GM18505 (cell line): ENCODE measurements around the gene IRGM.
"Not testable (repeated sequence)": the region's sequence is repeated elsewhere in the genome, so short reads cannot be mapped to it uniquely, and the experiment has no call there.

Experiments
- ATAC-seq: cut with Tn5 transposase; IDR thresholded peaks from one replicate; pipeline ENCODE4 v1.9.1; 2021; ENCODE audit not compliant: unreplicated experiment
- POLR2A ChIP-seq: IDR thresholded peaks from 4 replicates; pipeline ENCODE4 v1.6.1; 2011; ENCODE audit warnings: borderline replicate concordance; ENCODE audit not compliant: insufficient read depth, insufficient read length; ENCODE audit errors: extremely low read depth

Gene IRGM, protein sequence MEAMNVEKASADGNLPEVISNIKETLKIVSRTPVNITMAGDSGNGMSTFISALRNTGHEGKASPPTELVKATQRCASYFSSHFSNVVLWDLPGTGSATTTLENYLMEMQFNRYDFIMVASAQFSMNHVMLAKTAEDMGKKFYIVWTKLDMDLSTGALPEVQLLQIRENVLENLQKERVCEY

DNA sequence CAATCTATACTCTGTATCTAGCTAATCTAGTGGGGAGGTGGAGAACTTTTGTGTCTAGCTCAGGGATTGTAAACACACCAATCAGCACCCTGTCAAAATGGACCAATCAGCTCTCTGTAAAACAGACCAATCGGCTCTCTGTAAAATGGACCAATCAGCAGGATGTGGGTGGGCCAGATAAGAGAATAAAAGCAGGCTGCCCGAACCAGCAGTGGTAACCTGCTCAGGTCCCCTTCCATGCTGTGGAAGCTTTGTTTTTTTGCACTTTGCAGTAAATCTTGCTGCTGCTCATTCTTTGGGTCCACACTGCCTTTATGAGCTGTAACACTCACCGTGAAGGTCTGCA, at the start of gene IRGM:
TSS of gene IRGM (plus strand) at position 214 of the 346 bp plus-strand sequence. CDS start 1,603 bp downstream, outside the sequence.
- not testable (repeated sequence) for ATAC-seq

DNA sequence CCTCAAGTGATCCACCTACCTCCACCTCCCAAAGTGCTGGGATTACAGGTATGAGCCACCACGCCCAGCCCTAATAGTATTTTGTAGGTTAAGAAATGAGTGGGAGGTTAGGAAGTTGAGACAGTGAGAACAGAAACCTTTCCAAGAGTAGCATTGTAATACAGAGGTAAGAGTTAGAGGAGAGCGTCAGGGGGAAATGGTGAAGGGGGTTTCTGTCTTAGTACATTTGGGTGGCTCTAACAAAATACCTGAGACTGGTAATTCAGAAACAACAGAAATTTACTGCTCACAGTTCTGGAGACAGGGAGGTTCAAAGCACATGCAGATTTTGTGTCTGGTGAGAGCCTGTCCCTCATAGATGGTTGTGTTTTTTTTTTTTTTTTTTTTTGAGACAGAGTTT, 48.9 kb upstream of the IRGM start:
- no peak for TF ChIP-seq POLR2A
- ATAC-seq: no peak

DNA sequence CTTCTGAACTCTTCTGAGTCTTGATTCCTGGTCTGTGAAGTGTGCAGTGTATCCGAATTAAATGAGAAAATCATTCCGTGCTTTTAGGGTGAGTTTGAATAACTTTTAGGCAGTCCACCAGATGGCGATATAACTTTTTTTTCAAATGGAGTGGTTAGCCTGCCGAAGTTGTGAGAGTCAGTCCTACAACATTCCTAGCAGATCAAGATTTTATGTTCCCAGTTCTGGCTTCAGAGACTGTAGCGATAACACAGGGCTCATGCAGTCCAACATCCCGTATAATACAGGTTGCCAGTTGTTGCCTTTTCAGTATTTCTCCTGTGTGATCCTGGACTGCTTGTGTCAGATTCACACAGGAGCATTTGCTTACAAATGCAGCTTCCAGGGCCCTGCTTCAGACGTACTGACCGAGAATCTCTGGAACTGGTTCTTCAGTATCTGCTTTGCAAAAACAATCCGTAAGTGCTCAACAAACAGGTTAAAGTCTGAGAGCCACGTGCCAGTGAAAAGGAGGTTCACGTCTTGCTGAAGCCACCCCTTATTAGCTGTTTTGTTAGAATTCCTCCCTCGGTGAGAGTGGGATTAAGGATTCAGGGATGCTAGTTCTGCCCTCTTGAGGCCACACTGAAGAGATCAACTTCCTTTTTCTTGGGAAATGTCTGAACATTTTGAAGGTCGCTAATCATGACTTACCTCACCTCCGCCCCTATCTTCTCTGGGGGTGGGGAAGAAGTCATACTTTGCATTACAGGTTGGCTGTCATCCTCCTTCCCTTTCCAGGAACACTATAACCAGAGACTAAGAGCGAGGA, 45.0 kb upstream of the IRGM start:
- peak; percentile 71 for ATAC-seq
- no peak for TF ChIP-seq POLR2A

DNA sequence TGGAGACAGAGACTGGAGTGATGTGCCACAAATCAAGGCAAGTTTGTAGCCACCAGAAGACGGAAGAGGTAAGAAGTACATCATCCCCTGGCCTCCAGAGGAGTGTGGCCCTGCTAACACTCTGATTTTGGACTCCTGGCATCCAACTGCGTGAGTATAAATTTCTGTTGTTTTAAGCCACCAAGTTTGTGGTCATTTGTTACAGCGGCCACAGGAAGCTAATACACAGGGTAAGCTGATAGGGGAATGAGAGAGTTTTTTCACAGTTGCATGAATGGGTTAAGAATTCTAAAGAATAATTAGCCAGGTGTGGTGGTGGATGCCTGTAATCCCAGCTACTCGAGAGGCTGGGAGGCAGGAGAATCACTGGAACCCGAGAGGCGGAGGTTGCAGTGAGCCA, 41.9 kb upstream of the IRGM start:
- no peak for ATAC-seq
- no peak for TF ChIP-seq POLR2A

DNA sequence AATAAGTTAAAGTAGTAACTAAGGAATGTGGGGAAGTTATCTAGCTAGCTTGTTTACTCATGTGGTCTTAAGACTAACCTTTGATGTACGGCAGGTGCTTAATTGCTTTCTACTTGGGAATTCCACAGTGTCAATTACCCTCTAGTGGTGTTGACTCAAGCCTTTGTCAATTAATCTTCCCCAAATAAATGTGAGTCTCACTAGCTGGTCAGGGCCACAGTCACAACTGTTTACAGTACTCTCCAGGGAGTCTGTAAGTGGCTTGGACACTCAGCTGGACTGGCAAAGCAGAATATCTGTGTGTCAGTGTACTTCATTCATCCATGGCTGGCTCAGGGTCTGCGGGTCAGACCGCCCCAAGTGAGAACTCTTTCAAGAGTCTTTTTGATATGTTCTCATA, 37.0 kb upstream of the IRGM start:
- no peak for ATAC-seq
- TF ChIP-seq POLR2A: no peak

DNA sequence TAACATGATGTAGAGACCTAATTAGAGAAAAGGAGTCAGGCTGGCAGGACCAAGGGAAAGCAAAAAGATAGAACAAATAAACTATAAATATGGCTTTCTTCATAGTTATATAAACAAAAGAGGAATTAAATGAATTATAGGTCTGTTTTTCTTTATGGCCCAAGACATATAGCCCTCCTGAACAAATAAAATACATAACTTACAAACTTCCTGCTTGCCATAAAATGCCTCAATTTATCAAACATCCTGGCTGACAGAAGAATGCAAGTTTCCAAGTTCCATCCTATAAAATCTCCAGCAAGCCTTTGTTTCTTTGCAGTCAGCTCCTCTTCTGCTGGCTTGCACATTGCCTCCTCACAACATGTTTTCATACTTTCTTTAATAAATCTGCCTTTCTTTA, 31.3 kb upstream of the IRGM start:
- TF ChIP-seq POLR2A: no peak
- no peak for ATAC-seq

DNA sequence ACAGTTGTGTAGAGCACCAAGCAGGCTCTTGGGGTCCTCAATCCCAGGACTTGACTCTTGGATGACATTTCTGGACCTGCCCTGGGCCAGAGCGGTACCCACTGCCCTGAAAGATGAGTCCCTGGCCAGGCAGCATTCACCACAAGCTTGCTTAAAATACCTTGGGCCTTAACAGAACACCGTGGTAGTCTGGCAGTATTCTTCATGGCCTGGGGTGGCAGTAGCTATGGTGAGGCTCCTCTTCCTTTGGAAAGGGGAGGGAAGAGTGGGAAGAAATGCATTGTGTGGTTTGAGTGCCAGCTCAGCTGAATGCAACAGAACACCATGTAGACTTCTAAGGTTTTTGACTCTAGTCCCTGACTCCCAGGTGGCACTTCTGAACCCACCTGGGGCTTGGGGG, 29.4 kb upstream of the IRGM start:
- TF ChIP-seq POLR2A: no peak
- no peak for ATAC-seq

DNA sequence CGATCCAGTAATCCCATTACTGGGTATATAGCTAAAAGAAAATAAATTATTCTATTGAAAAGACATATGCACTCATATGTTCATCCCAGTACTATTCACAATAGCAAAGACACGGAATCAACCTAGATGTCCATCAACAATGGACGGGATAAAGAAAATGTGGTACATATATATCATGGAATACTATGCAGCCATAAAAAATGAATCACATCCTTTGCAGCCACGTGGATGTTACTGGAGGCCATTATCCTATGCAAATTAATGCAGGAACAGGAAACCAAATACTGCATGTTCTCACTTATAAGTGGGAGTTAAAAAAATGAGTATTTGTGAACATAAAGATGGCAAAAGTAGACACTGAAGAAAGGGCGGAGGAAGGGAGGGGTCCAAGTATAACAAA, 16.6 kb upstream of the IRGM start:
- TF ChIP-seq POLR2A: no peak
- ATAC-seq: no peak

DNA sequence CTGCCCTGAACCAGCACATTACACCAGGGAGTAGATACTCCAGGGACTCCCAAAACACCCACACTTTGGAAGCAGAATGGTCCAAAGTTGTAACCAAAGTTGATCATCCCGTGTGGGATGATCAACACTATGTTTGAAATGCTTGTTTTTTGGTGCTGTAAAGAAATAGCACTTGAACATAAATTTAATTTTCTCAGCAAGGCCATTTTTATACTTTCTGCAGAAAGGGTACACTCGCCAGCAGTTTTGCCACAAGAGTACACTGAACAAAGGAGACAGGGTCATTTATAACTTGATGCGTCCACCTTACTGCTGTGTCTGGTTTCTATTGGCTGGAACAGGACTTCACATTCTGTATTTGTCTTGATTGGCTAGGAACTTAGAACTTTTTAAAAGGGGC, 14.5 kb upstream of the IRGM start:
- not testable (repeated sequence) for ATAC-seq

DNA sequence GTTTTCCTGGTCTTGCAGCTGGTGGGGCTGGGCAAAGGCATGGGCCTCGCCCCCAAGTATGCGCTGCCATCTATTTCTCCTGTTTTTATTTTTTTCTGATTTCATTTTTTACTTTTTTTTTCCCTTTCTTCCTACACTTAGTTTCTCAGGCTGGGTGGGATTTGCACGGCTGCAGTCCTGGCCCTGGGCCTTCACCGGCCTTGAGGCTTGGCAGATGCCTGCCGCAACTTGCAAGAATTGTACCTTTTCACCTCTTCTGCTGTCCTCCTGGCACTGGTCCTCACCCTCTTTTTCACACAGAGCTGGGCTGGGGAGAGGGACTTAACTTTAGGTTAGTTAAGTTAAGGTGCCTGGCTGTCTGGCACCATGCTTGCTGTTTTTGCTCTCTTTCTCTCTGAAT, 10.3 kb upstream of the IRGM start:
- no peak for TF ChIP-seq POLR2A
- ATAC-seq: no peak

DNA sequence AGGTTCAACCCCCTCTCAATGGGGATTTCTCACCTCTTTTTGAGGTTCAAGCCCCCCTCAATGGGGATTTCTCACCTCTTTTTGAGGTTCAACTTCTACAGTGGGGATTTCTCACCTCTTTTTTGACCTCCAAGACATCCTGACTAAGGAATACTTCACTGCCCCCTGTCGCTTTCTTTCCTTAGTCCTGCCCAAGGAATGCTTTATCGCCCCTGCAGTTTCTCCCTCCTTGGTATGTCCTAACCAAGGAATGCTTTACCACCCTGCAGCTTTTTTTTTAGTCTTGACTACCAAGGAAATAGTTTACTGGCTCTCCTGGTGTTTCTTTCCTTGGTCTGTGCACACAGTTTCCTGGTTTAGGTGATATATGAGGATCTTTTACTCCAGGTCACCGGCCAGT, 9.6 kb upstream of the IRGM start:
- TF ChIP-seq POLR2A: no peak
- no peak for ATAC-seq

DNA sequence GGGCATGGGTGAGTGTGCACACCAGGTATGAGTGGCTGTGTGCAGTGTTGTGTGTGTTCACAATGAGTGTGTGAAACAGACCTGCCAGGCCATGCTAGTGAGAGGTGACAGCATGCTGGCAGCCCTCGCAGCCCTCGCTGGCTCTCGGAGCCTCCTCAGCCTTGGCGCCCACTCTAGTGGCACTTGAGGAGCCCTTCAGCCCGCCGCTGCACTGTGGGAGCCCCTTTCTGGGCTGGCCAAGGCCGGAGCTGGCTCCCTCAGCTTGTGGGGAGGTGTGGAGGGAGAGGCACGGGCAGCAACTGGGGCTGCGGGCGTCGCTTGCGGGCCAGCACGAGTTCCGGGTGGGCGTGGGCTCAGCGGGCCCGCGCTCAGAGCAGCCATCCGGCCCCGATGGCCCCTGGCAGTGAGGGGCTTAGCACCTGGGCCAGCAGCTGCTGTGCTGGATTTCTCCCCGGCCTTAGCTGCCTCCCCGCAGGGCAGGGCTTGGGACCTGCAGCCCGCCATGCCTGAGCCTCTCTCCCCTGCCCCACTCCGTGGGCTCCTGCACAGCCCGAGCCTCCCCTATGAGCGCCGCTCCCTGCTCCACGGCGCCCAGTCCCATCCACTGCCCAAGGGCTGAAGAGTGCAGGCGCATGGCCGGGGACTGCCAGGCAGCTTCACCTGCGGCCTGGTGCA, 999 bp upstream of the IRGM start:
- not testable (repeated sequence) for ATAC-seq

DNA sequence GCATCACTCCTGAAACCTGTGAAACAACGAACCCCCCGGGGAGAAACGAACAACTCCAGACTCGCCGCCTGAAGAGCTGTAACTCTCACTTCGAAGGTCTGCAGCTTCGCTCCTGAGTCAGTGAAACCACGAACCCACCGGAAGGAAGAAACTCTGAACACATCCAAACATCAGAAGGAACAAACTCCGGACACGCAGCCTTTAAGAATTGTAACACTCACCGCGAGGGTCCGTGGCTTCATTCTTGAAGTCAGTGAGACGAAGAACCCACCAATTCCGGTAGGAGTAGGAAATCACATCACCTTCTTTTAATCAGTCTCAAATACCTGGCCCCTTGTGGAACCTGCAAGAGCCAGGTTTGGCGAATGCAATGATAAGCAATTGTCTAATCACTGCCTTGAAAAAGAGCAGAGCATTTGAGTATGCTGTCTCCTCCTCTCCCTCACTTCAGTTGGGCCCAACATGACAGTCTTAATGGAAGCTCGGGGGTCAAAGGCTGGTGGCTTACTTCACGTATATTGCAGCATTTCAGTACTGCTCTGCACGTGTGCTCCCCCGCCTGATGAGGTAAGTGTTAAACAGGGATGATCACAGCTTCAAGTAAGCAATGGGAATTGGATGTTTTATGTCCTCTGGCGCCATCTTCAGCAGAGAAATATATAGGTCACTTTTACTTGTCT, 473 bp downstream of the IRGM start:
- no peak for TF ChIP-seq POLR2A
- peak; percentile 84 for ATAC-seq

DNA sequence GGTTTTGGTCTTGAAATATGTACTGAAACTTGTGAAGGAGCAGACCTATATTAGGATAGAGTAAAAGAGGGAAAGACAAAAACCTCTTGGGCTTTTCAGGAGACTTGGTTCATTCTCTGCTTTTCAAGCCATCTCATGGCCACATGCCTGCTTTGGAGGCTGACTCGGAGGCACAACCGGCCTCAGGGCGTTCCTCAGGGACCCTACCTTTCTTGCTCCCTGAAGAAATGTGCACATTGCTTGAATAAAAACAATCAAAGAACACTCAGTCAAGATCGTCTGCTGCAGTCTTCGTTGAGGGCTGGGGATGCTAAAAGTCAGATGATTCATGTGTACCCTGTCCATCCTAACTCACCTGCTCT, 994 bp downstream of the IRGM start:
- TF ChIP-seq POLR2A: no peak
- no peak for ATAC-seq
